ENCODE measurements around the gene LRRK2. TPM values are rescaled to one million over a fixed set of nuclear protein-coding genes. Genes with fewer than 3 reads are reported as not detected.
"Not testable (repeated sequence)": the region's sequence is repeated elsewhere in the genome, so short reads cannot be mapped to it uniquely, and the experiment has no call there.

The LRRK2 gene
- total RNA-seq, 1 donor from 2014 or later: 8.6 TPM

DNA sequence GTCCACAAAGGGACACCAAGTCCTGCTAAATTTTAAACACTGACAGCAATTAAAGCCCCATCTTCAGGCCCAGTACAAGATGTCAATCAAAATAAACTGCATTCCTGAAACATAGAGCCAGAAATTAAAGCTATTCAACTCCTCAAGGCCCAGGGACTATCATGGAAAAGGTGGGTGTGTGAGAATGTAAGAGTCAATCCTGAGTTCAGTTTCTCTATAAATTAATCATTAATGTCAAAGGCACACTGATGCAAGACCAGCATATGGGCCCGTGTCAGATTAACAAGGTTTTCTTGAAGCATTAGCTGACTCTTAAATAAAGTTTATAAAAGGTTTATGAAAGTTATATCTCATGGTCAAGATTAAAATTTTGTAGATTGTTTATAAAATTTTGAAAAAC lies 13.6 kb upstream of the LRRK2 start:
- not testable (repeated sequence) for DNase-seq (ENCODE audit: low spot score in 2 of 2); FAIRE-seq

DNA sequence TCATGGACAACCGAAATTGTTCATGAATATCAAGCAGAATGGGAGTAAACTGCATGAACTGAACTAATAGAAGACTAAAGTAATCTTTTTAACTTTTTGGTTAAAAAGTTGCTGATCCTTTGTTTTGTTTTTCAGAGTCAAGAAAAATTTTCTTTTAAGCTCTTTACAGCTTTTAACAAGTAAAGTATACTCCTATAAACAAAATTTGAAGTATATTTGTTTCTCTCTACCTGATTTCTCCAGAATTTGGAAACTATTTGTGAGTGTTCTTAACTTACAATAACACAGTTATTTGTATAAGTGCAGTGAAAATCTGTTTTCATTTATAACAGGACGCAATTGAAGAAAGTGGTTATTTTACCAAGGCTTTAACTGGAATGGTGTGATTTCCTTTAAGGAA lies 12.2 kb upstream of the LRRK2 start:
- FAIRE-seq: no peak
- no peak for DNase-seq (ENCODE audit: low spot score in 2 of 2)

DNA sequence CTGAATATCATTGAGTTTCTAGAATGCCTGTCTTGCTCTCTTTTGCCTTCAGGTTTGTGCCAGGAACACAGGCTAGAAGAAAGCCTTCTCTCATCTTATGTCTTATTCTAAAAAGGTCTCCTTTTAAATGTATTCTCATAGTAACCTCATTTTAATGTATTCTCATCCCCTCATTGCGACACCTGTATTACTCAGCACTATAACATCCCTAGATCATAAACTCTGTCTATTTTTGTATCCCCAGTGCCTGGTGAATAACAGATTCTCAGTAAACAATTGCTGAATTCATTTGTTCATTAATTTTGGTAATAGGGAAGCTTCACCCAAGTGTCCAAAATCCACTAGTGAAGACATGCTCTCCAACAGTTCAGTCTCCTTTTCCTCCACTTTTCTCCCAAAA lies 8.8 kb upstream of the LRRK2 start:
- DNase-seq (ENCODE audit: low spot score in 2 of 2) (no peak), FAIRE-seq (no peak)

DNA sequence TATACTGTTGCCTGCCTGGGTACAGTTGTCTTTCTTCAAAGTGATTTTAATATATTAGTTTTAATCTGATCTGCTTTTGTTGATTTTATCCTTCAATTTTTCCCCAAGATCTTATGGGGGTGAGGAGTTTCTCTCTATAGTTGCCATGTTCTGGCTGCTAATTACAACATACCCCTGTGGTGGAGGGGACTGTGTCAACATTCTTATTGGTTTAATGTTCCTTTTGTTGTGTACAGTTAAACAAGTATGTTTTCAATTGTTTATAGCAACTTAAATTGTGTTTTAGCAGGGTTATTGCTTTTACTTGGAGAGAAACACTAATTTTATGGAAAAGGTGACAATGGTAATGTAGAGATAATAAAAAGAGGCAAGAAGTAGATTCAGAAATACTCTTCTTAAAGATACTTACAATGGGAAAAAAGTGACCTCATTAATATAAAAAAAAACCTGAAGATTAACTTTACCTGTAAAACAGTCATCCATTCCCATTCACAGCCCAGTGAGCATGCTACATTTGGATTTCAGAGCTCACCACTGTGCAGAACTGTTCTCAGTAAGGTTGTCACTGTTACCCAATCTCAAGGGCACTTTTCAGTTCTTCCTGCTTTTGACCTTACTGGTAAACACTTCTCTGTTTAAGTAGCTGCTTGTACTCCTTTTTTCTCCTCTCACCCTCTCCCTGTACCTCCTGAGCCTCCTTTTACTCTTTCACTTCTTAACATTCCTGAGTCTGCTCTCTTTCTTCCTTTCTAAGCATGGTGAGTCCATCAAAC lies 8.1 kb upstream of the LRRK2 start:
- DNase-seq (ENCODE audit: low spot score in 2 of 2) (no peak), FAIRE-seq (no peak)

DNA sequence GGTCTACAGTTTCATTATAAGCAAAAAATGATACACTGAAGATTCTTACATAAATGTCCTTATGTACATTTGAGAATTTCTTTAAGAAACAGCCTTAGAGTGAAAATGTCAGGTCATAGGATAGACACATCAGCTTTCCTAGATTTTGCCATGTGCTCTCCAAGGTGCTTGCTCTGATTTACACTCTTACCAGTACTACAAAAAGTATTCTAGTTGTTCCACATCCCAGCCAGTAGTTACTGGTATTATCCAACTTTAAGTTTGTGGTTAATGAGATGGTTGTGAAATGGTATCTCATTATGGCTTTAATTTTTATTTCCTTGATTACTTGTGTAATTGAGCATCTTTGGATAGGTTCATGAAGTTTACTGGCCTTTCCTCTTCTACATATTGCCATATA lies 5.0 kb upstream of the LRRK2 start:
- DNase-seq (ENCODE audit: low spot score in 2 of 2) (no peak), FAIRE-seq (no peak)

DNA sequence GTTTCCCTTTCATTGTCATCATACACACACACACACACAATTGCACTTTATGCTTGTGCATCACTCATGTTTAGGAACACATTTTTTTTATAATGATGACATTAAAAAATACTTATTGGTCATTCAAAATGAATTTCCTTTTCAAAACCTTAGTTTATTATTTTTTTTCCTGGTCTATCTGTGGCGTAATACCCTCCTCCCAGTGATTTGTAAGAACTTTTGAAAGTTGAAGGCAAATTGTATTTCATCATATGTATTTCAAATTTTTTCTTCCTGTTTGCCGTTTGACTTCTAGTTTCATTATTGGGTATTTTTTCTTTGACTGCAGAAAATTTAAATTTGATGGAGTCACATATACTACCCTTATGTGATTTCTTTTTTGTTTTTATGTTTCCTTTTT lies 2.5 kb upstream of the LRRK2 start:
- FAIRE-seq: peak; percentile 94
- no peak for DNase-seq (ENCODE audit: low spot score in 2 of 2)

DNA sequence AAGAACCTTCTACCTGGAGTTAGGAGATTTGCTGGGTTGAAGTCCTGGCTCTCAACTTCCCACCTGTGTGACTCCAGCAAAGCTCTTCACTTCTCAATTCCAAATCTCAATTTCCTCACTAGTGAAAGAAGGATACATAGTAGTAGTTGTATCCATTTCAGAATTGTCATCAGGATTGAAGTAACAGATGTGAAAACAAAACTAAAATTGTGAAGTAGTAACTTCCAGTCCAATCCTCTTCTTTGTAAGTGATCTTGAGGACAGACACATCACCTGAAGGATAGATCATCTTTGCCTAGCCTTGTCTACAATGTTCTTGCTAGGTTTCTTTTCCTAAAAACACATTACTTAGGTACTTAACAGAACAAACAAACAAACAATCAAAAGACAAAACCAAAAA lies 1.2 kb upstream of the LRRK2 start:
- FAIRE-seq (no peak), DNase-seq (ENCODE audit: low spot score in 2 of 2) (no peak)

DNA sequence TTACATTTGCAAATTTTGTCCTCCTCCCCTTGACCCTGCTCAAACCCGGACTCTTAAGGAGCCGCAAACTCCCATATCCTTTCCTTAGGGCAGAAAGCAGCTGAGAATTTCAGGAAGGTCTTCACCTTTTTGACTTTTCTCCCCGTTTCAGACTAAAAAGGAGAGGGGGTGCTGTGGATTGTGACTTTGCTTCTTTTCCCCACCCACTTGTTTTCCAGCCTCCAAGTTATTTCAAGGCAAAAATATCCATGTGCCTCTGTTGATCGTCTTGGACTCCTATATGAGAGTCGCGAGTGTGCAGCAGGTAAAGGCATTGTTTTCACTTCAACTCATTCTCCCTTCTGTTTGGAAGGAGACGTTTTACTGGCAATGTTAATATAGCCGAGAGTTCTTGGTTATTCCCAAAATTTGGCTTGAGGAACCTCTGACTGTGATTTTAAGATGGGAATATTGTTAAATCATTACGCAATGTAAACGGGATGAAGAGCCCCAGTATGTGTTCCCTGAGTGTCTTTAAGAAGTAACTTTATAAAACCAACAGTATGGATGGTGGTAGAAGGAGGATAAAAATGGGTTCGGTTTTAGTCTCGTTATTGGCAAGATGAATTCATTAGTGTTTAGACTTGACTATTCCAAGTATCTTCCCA lies 663 bp downstream of the LRRK2 start:
- DNase-seq (ENCODE audit: low spot score in 2 of 2): peak in 1 of 2 donors; percentile 28
- FAIRE-seq: no peak

DNA sequence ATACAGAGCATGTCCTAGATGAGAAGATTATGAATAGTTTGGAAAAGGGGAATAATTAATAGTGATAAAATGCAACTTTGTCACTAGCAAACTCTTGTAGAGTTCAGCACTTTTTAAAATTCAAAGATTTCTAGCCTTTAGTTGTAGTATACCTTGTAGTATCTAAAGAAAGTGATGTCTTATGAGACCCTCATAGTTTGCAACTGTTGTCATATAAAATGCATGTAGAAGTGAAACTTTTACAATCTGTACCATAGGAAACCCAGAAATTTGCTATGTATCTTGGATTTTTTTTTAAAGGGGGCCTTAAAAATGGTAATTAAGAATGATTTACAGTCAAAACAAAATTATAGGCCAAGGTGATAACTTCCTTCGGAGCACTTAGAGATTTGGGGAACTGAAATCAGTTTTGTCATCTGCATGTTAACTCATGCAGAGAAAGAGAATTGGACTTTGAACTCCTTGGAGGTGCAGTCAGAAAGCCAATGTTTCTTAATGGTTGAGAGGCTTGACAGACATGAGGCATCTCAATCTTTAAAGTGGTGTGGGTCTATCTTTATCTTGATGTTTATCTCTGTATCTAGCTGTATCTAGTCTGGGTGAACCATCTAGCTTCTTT lies 1.3 kb downstream of the LRRK2 start:
- FAIRE-seq: no peak
- DNase-seq (ENCODE audit: low spot score in 2 of 2): no peak

DNA sequence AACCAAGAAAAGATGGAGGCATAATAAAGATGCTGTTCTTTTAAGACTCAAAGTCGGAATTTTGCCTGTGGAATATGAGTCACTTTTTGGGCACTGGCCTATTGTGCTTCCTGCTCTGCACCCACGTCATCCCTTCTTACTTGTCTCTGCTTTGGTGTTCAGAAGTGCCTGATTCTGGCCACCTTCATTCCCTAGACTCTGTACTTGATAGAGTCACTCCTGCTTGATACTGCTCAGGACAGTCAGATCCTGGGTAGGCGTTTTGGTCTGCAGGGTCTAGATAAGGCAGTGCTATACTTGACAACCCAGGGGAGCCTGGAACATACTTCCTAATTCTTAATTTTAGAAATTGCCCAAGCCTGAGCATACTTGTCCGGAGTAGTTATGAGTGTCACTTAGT lies 1.9 kb downstream of the LRRK2 start:
- FAIRE-seq (no peak), DNase-seq (ENCODE audit: low spot score in 2 of 2) (no peak)

DNA sequence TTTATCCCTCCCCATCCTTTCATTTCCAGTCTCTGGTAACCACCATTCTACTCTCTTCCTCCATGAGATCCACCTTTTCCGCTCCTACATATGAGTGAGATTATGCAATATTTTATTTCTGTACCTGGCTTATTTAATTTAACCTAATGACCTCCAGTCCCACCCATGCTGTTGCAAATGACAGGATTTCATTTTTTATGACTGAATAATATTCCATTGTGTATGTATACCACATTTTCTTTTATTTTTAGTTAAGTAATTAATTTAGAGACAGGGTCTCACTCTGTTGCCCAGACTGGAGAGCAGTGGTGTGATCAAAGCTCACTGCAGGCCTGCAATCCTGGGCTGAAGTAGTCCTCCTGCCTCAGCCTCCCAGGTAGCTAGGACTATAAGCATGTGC lies 2.6 kb downstream of the LRRK2 start:
- FAIRE-seq (no peak), DNase-seq (ENCODE audit: low spot score in 2 of 2) (no peak)

DNA sequence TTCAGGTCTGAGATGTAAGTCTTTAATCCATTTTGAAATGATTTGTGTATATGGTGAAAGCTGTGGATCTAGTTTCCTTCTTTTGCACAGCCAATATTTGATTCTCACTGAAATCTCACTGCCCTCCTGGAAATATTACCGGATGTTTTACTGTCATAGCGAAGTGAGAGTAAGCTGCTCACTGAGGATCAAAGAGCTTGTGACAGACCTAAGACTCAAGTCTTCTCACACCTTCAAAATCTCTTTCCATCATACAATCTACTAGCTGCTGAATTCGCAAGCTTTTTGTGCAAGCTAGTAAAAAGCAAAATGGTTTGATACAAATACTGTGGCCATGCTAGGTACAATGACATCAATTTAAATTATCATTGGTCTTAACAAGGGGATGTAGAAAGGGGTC lies 3.9 kb downstream of the LRRK2 start:
- FAIRE-seq: no peak
- no peak for DNase-seq (ENCODE audit: low spot score in 2 of 2)

DNA sequence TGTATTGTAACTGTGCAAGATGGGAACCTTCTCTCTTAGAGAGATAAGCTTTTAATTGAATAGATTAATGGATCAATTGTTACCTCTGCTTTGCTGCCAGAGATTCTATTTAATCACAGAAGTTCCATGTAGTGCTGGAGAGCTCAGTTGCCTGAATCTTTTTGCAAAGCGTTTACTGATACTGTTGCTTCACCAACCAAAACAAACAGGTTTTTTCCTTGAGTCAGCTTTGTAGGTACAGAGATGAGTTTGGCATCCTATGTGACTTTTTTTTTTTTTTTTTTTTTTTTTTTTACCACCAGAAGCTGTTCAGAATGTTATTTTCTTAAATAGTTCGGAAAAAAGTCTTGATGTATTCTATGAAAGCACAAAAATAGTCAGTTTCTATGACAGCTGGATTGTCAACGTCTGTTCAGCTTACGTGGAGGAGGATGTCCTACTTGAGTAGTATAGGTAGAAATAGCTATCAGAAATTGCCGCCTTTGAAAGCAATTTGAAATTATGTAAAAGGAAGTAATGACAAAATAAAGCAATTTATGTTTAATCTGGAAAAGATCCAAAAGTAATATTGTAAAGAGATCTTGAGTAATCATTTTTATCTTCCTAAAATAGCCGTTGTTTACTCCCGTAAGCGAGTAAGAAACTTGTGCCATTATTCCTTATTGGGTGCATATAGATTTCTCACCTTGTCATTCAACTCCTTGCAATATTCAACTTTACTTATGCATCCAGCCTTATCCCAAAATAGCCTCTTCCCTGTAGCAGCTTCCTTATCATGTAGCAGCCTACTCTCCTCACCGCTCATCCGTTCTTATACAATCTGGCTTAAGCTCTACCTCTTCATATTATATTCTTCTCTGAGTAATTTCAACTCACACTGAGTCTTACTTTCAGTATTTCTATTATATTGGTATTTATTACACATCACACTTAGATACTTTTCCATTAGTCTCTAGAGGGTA lies 5.2 kb downstream of the LRRK2 start:
- no peak for FAIRE-seq
- DNase-seq (ENCODE audit: low spot score in 2 of 2): no peak

DNA sequence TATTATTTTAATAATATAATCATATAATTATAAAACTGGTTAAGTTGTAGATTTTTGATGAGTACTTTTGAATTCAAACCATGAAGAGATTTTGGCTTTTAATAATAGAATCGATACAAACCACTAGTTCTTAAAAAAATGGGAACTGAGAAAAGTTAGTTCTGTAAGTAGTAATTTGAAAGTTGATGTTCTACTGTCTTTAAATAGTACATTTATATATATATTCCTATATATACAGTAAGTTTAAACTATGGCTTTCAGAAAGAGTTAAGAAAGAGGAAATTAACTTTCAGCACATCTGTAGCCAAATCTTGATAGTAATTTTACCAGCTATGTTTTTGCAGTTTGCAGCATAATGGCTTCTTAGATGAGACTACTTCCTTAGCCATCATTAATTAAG lies 7.8 kb downstream of the LRRK2 start:
- FAIRE-seq (peak; percentile 37), DNase-seq (ENCODE audit: low spot score in 2 of 2) (no peak)

DNA sequence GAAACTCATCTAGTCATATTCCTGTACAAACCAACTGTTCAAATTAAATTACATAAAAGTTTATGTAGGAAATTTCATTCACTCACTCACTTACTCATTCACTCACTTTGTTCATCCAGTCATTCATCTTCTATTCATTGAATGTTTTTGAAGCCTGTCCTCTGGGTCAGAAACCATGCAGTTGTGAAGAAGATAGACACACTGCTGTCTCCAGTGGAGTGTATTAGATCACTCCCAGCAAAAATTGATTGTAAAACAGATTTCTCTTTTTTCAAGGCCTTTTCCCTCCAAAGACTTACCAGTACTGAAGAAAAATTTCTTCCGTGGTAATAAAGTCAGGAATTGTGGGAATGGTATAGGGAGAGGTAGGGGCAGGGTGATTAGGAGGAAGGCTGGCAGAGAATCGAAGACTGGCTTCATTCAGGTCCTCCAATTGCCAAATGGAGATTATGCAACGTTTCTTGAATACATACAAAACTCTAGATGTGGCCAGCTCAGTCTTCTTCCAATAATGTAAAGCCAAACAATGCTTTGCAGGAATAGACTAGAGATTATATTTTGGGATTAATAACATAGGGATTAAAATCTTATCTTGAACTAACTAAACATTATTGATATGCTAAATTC lies 9.1 kb downstream of the LRRK2 start:
- DNase-seq (ENCODE audit: low spot score in 2 of 2): no peak
- FAIRE-seq: no peak

DNA sequence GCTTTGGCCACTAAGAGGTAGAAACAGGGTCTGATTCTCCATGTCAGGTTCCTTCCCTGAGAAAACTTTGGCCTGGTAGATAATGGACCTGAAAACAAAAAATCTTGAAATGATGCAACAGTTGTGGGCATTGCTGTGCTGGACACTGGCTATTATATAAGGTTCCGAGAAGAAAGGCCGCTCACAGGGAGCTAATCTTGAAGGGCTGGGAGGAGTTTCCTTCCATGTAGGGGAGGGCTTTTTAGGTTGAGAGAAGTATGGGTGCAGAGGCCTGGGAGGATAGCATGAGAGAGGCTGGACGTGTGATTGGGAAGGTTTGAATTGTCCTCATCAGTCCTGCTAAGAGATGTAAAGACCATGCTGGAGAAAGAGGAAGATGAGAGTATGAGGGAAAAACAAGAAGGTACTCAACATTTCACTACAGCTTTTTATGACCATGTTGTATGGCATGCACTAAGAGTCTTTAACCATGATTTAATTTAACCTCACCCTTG lies 11.6 kb downstream of the LRRK2 start:
- DNase-seq (ENCODE audit: low spot score in 2 of 2): no peak
- no peak for FAIRE-seq

DNA sequence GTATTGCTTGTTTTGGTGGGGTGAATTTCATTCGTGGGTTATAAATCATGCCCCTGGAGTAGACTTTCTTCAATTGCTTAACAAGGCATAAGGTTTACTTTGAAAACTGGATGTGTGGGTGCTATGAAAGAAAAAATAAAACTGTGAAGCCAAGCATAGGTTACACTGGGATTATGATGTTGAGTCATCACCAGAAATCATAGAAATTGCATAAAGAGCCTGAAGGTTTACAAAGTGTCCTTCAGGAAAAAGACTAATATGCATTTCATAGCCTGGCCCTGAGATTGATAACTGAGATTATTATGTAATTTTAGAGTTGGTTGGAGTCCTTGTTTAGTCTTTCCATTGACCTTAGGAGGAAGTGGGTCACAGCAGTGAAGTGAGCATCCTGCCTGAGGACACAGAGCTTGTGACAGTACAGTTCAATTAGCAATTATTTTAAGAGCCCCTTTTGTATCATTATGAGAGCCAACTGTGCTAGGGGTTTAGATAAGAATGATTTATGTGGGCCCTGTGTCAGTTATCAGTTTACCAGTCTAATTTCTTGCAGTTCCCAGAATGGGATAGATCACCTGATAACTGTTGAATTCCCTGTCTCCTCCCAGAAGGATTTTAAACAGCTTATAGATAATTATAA lies 13.6 kb downstream of the LRRK2 start:
- no peak for FAIRE-seq
- no peak for DNase-seq (ENCODE audit: low spot score in 2 of 2)

DNA sequence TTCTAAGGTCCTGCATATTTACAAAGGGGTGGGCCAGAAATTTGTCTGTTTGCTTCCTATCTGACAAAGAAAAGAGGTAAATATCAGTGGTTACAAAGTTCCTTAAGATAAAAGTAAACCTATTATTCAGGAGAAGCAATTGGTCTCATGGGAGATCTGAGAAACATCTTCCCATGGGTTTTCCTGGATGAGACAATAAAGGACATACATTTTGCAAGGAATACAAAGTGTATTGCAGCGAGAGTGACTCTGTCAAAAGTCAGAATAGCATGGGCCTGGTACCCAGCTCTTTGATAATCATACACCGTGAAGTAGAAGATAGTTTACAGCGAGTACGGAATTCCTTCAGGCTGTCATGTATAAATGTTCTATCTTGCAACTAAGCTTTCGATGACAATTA lies 14.2 kb downstream of the LRRK2 start:
- no peak for FAIRE-seq

DNA sequence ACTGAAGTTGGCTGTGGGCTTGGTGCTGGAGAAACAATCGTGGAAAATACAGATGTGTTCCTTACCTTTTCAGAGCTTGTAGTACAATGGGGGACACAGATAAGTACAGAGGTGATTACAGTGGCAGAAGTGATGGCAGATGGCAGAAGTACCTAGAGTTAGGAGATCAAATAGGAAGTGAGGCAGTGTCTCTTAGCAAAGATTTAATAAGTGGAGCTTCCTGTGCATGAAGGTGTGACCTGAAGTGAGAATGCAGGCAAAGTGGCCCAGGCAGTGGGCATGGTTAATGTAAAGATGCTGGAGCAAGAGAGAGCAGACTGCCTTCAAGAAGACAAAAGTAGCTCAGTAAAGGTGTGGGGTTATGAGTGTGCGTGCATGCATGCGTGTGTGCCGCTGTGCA lies 16.0 kb downstream of the LRRK2 start:
- FAIRE-seq: no peak

More for the DNA sequence above, 14.2 kb downstream of the LRRK2 start:
- no peak for DNase-seq (ENCODE audit: low spot score in 2 of 2)

DNA sequence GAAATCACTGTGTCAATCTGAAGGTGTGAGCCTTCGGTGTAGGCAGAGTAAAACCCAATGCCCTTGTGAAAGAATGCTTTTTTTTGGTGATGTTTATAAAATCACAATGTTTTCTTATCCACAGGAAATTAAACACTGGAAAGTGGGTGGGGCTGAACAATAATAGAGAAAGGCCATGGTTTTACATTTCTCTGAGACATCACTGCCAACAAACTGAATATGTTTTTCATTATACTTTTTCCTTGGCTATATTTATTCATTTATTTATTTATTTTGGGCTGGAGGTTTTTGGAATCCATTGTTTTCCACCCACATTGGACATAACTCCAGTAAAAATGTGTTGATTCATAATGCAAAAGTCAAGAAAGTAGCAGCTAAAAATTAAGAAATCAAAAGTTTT lies 16.9 kb downstream of the LRRK2 start:
- DNase-seq (ENCODE audit: low spot score in 2 of 2) (no peak), FAIRE-seq (no peak)

More for the DNA sequence above, 16.0 kb downstream of the LRRK2 start:
- DNase-seq (ENCODE audit: low spot score in 2 of 2): no peak

Measured in frontal cortex (tissue), 4 donors.